AG10803 (cell line): Measurements from ENCODE around the gene MSI2.

ENCODE experiments used
- DNase-seq: peaks from one replicate; pipeline ENCODE4 v3.0.0; 2010; ENCODE audit warnings: low read depth
- H3K4me3 ChIP-seq: 2 replicates; pipeline ENCODE4 v1.5.1; 2011; ENCODE audit warnings: mild to moderate bottlenecking, low read length, control low read depth
- TF ChIP-seq, protein P1 (sequence below): conservative IDR thresholded peaks from 2 replicates; pipeline ENCODE4 v1.5.1; 2011; ENCODE audit warnings: mild to moderate bottlenecking, low read length, control low read depth, inconsistent platforms

MSI2 gene

DNA sequence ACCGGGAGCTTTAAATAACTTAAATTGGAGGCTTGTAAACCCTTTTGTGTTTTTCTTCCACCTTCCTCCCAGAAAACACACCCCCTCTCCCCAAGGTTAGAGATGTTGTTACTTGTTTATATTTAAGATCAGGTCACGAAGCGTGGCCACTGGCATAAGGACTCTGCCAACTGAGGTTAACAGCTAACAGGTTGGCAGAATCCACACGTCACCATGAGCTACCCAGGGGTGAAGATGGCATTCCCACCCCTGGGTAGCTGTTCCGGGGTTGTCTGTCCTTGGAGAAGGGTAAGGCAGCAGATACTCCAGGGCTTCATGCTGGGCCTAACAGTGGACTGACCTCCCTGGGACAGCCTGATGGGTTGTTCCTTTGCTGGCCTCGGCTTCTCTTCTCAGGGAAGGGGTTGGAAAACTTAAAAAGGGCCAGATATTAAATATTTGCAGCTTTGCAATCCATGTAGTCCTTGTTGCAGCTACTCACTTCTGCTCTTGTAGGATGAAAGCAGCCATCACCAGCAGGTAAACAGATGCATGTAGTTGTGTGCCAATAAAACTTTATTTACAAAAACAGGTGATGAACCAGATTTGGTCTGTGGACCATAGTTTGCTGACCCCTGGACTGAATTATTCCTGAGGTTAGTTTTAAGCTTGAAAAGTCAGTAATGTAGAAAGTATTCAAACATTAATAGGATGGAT lies 148.6 kb downstream of the MSI2 start:
- TF ChIP-seq, protein P1, sequence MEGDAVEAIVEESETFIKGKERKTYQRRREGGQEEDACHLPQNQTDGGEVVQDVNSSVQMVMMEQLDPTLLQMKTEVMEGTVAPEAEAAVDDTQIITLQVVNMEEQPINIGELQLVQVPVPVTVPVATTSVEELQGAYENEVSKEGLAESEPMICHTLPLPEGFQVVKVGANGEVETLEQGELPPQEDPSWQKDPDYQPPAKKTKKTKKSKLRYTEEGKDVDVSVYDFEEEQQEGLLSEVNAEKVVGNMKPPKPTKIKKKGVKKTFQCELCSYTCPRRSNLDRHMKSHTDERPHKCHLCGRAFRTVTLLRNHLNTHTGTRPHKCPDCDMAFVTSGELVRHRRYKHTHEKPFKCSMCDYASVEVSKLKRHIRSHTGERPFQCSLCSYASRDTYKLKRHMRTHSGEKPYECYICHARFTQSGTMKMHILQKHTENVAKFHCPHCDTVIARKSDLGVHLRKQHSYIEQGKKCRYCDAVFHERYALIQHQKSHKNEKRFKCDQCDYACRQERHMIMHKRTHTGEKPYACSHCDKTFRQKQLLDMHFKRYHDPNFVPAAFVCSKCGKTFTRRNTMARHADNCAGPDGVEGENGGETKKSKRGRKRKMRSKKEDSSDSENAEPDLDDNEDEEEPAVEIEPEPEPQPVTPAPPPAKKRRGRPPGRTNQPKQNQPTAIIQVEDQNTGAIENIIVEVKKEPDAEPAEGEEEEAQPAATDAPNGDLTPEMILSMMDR, result no peak
- no peak for DNase-seq
- no peak overlapping the region for H3K4me3 ChIP-seq

DNA sequence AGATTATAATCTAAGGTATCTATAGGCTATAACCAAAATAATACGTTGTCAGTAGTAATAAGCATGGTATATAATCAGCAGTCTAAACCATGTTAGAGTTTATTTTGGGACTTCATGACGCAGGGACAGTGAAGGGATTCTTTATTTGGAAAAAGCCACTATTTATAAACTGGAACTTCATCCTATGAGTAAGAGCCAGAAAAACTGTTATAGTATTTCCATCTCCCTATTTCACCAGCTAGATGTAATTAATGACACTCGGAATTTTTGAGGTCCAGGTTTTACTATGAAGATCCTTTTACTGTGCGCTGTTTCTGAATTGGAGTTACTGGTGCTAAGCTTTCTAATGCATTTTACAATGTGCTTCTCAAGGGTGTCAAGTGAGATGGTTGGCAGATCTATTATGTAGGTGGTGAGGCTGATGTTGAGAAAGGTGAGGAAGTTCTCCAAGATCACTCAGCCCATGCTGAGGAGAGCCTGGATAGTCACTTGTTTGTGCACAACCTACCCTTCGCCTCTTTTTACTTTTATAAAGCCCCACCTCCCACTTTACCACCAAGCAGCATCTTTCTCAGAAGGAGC lies 149.3 kb downstream of the MSI2 start:
- DNase-seq, result no peak
- no peak overlapping the region for H3K4me3 ChIP-seq
- TF ChIP-seq, protein P1, result no peak

DNA sequence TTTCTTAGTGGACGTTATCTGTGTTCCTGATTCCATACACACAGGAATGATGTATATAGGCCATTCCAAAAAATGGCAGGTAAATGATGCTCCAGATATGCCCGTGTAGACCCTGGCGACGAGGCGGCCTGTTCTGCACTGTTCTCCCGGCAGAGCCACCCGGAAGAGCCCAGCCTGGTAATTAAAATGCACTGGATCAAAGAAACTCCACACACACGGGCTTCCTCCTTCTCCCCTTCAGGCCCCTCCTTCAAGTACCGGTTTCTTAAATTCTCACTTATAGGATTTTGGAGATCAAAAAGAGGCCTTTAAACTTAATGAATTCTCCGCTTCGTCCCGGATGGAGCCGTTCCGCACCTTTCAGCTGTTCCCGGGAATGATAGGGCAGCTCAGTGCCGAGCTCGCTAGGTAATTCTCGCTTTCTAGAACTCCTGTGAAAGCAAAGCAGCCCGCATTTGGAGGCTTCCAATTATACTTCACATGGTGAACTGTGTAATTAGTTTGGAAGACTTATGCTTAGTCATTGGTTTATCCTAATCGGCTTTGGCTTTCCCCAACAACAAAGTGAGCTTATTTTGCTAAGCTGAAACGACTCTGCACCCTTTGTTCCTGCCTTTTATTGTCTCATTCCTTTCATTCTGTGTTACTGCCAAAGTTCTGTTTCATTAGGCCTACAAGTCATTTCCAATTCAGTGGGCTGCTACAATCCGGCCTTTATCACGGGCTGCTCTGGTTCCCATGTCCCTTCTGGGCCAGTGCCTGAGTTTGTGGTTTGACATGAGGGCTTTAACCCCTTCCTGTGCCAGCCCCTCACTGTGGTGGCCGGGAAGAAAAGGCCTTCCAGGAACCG lies 150.0 kb downstream of the MSI2 start:
- DNase-seq, result peak; percentile 26
- no peak overlapping the region for H3K4me3 ChIP-seq
- TF ChIP-seq, protein P1, result no peak

DNA sequence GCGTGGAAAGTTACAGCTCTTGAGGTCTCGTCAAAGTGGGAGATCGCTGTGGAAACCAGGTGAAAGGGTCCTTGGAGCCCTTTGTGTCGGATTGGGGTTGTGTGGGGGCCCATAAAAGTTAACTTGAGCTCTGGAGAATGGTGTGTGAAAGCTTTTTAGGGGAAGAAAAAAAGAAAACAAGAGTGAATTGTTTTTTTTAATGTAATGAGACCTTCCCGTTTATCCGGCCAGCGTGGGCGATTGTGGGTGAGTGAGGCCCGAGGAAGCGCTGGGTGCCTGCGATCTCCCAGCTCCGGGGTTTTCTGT lies 150.6 kb downstream of the MSI2 start:
- H3K4me3 ChIP-seq, result no peak overlapping the region
- no peak for DNase-seq
- TF ChIP-seq, protein P1, result no peak

DNA sequence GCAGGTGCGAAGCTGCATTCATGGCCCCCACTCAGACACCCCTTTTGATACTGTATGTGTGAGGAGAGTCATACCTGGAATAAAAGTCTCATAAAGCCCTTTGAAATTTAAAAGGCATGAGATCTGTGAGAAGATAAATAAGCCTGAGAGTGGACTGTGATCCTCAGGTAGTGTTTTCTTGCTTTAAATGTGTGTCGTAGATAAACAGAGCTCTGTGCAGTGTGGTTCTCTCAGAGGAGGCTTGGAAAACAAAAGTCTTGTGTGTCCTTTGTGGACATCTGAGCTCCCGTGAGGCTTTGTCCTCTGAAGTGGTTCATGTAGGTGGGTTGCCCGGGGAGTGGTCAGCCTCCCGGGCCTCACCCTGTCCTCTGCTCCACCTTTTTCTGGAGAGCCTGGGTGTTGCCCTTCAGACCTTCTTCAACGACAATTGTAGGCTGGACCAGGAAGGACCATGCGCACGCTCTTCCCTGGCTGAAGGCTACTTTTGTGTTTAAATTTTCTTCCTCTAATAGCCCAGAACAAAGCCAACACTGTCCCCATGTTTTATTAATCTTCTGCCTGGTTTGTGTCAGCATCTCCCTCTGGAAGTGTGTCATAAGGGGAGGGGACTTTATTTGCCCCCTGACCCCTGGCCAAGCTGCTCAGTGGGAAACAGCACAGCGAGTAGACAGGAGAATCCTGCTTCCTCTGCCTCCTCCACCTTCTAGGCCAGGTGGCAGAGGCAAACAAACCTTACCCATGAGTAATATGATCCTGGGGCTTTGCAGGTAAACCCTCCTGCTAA lies 151.2 kb downstream of the MSI2 start:
- H3K4me3 ChIP-seq, result no peak overlapping the region
- TF ChIP-seq, protein P1, result no peak
- DNase-seq, result no peak

DNA sequence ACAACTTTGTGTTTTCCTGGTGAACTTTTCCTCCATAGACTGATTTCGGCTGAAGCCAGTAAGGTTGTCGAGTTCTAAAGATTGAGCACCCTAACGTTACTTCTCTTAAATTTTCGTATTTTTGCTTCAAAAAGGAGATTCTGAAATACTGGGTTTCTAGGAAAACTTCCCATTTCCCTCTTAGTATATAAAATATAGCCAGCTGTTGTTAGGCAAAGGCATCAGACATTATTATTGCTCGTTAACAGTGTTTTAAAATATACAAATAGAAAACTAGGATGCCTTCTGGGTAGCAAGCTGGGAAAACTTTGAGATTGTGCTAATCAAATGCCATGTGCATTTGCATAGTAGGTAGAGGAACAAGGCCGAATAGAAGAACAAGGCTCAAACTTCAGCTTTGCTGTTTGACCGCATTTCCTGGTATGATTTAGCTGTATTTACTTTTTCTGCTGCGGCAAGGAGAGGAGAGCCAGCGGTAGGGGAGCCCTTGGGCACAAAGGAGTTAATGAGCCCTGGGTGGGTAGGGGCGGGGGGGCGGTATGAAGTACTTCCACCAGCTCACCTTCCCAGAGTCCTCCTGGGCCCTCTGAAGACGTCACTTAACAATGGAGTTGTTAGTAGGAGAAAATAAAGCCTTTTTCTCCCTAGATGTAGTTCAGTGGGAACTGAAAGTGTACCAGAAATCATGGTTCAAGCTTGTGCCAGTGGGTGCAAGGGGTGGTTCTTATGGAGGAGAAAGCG lies 151.9 kb downstream of the MSI2 start:
- no peak overlapping the region for H3K4me3 ChIP-seq
- no peak for DNase-seq
- TF ChIP-seq, protein P1, result no peak
